NB4 (cell line): Measurements from ENCODE around the gene COLQ.
"Not testable (repeated sequence)": the region's sequence is repeated elsewhere in the genome, so short reads cannot be mapped to it uniquely, and the experiment has no call there.

Experiments
- DNase-seq: peaks from one replicate; pipeline ENCODE4 v3.0.0; 2010; ENCODE audit warnings: low read depth
- H3K4me3 ChIP-seq: one replicate; pipeline ENCODE4 v1.5.1; 2011; ENCODE audit warnings: mild to moderate bottlenecking, low read depth, low read length, moderate library complexity
- CTCF ChIP-seq: IDR thresholded peaks from one replicate; pipeline ENCODE4 v1.5.1; 2012; ENCODE audit warnings: low read depth, low read length
- MAX ChIP-seq: IDR thresholded peaks from 2 replicates; pipeline ENCODE4 v1.6.1; 2011; ENCODE audit warnings: low read depth, low read length
- MYC ChIP-seq: IDR thresholded peaks from 2 replicates; pipeline ENCODE4 v1.6.1; 2011; ENCODE audit warnings: low read depth, low read length
- POLR2A ChIP-seq: IDR thresholded peaks from 2 replicates; pipeline ENCODE4 v1.6.1; 2011; ENCODE audit warnings: mild to moderate bottlenecking; ENCODE audit not compliant: insufficient read length; ENCODE audit errors: extremely low read depth

Gene COLQ

GRCh38 chr3:15420871-15421270 is 100.6 kb downstream of the COLQ start:
- no peak overlapping the region for H3K4me3 ChIP-seq
- no peak for TF ChIP-seq MYC
- DNase-seq = no peak

- DNase-seq, H3K4me3 ChIP-seq: not testable (repeated sequence)
Measured at GRCh38 chr3:15410966-15411365, 110.5 kb downstream of the COLQ start.

- TF ChIP-seq MYC = no peak
- no peak for TF ChIP-seq MAX
- TF ChIP-seq CTCF = no peak
- TF ChIP-seq POLR2A = no peak
- no peak overlapping the region for H3K4me3 ChIP-seq
- no peak for DNase-seq
Measured at GRCh38 chr3:15409774-15410173, 111.7 kb downstream of the COLQ start.

GRCh38 chr3:15409239-15409638 is 112.3 kb downstream of the COLQ start:
- DNase-seq = no peak
- no peak overlapping the region for H3K4me3 ChIP-seq
- no peak for TF ChIP-seq MYC
- TF ChIP-seq CTCF = no peak

- DNase-seq = peak; percentile 73
- H3K4me3 ChIP-seq = no peak overlapping the region
- TF ChIP-seq CTCF (peak; percentile 51), MAX (no peak)
Measured at GRCh38 chr3:15405448-15406050, 116.0 kb downstream of the COLQ start.

GRCh38 chr3:15404767-15405166 is 116.7 kb downstream of the COLQ start:
- no peak for TF ChIP-seq MYC
- H3K4me3 ChIP-seq = no peak overlapping the region
- peak; percentile 16 for DNase-seq

GRCh38 chr3:15403965-15404364 is 117.5 kb downstream of the COLQ start:
- TF ChIP-seq CTCF = no peak
- TF ChIP-seq MAX = no peak
- no peak for TF ChIP-seq MYC
- TF ChIP-seq POLR2A = no peak
- H3K4me3 ChIP-seq = no peak overlapping the region
- no peak for DNase-seq

GRCh38 chr3:15403495-15403894 is 118.0 kb downstream of the COLQ start:
- H3K4me3 ChIP-seq = no peak overlapping the region
- no peak for DNase-seq
- no peak for TF ChIP-seq MAX
- TF ChIP-seq CTCF = no peak
- no peak for TF ChIP-seq MYC
- TF ChIP-seq POLR2A = no peak
